ENCODE data around the gene COA1. TPM values are rescaled to one million over a fixed set of nuclear protein-coding genes. Genes with fewer than 3 reads are reported as not detected.

The COA1 gene
- polyA plus RNA-seq, 1 donor (not counting 4 experiments of a cell fraction or from before 2014, with no cell fraction given): 32.2 TPM

GRCh38 chr7:43621729-43622448 is 107.4 kb downstream of the COA1 start:
- no peaks in the 10 kb centered on the region for H3K9me3 ChIP-seq (ENCODE audit: control insufficient read depth, low read depth, low read length)
- peaks cover 81% of the 10 kb centered on the region for H3K79me2 ChIP-seq (ENCODE audit: control insufficient read depth, insufficient read depth, low read length)
- H3K4me2 ChIP-seq (ENCODE audit: control insufficient read depth, extremely low read depth, insufficient read depth, low read depth, low read length): no peak overlapping the region
- DNase-seq (ENCODE audit: low read depth, low spot score): no peak
- H3K36me3 ChIP-seq (ENCODE audit: control insufficient read depth in 2 of 2, extremely low read depth in 1 of 2, insufficient read depth in 2 of 2, low read length in 2 of 2): peaks cover 12 to 60% of the 10 kb centered on the region in 2 experiments
- TF ChIP-seq CTCF (optimal IDR thresholded peaks at IDR 0.05 in 1 of 3, IDR thresholded peaks at IDR 0.05 in 1 of 3, conservative IDR thresholded peaks at IDR 0.05 in 1 of 3; ENCODE audit: extremely low read depth in 1 of 3, insufficient read depth in 2 of 3, low read length in 3 of 3) (no peak), EZH2 (IDR thresholded peaks at IDR 0.05; ENCODE audit: low read length) (no peak)
- no peaks in the 10 kb centered on the region for H3K27me3 ChIP-seq (ENCODE audit: control insufficient read depth, extremely low read depth, insufficient read depth, low read length)
- FAIRE-seq: no peak
- H4K20me1 ChIP-seq (ENCODE audit: control insufficient read depth, extremely low read depth, insufficient read depth, low read length): peaks cover 6% of the 10 kb centered on the region
- H3K9me1 ChIP-seq (ENCODE audit: control insufficient read depth, extremely low read depth, insufficient read depth, low read length): no peaks in the 10 kb centered on the region
- peaks cover 4% of the 10 kb centered on the region for H3K4me1 ChIP-seq (ENCODE audit: control insufficient read depth, extremely low read depth, insufficient read depth, low read length)
- H3K27ac ChIP-seq (ENCODE audit: control insufficient read depth, insufficient read depth, low read length): no peak overlapping the region
- dilution Hi-C loops (cut with MboI; ENCODE audit: extremely low pct_ligation_motif_present, low sequenced_read_pairs): no loop called here
- no peak overlapping the region for H3K4me3 ChIP-seq (ENCODE audit: control insufficient read depth in 2 of 3, extremely low read depth in 1 of 3, insufficient read depth in 2 of 3, low read depth in 1 of 3, low read length in 3 of 3)
- no peak overlapping the region for H2AFZ ChIP-seq (ENCODE audit: control insufficient read depth, low read length)
- no peak overlapping the region for H3K9ac ChIP-seq (ENCODE audit: control insufficient read depth, extremely low read depth, insufficient read depth, low read length)

GRCh38 chr7:43619213-43620012 is 109.9 kb downstream of the COA1 start:
- Histone ChIP-seq H3K4me2 (ENCODE audit: control insufficient read depth, extremely low read depth, insufficient read depth, low read depth, low read length) (no peak overlapping the region), H3K36me3 (ENCODE audit: control insufficient read depth in 2 of 2, extremely low read depth in 1 of 2, insufficient read depth in 2 of 2, low read length in 2 of 2) (peaks cover 20 to 58% of the 10 kb centered on the region in 2 experiments), H3K9ac (ENCODE audit: control insufficient read depth, extremely low read depth, insufficient read depth, low read length) (no peak overlapping the region), H2AFZ (ENCODE audit: control insufficient read depth, low read length) (no peak overlapping the region), H3K9me1 (ENCODE audit: control insufficient read depth, extremely low read depth, insufficient read depth, low read length) (no peaks in the 10 kb centered on the region), H3K27me3 (ENCODE audit: control insufficient read depth, extremely low read depth, insufficient read depth, low read length) (no peaks in the 10 kb centered on the region), H3K4me3 (ENCODE audit: control insufficient read depth in 2 of 3, extremely low read depth in 1 of 3, insufficient read depth in 2 of 3, low read depth in 1 of 3, low read length in 3 of 3) (no peak overlapping the region), H3K4me1 (ENCODE audit: control insufficient read depth, extremely low read depth, insufficient read depth, low read length) (no peaks in the 10 kb centered on the region), H4K20me1 (ENCODE audit: control insufficient read depth, extremely low read depth, insufficient read depth, low read length) (peaks cover 7% of the 10 kb centered on the region), H3K79me2 (ENCODE audit: control insufficient read depth, insufficient read depth, low read length) (peaks cover 84% of the 10 kb centered on the region), H3K27ac (ENCODE audit: control insufficient read depth, insufficient read depth, low read length) (no peak overlapping the region), H3K9me3 (ENCODE audit: control insufficient read depth, low read depth, low read length) (no peaks in the 10 kb centered on the region)
- FAIRE-seq (no peak), DNase-seq (ENCODE audit: low read depth, low spot score) (no peak)
- dilution Hi-C loops (cut with MboI; ENCODE audit: extremely low pct_ligation_motif_present, low sequenced_read_pairs): no loop called here
- TF ChIP-seq EZH2 (IDR thresholded peaks at IDR 0.05; ENCODE audit: low read length) (no peak), CTCF (optimal IDR thresholded peaks at IDR 0.05 in 1 of 3, IDR thresholded peaks at IDR 0.05 in 1 of 3, conservative IDR thresholded peaks at IDR 0.05 in 1 of 3; ENCODE audit: extremely low read depth in 1 of 3, insufficient read depth in 2 of 3, low read length in 3 of 3) (no peak)
